HG03354 (cell line): ENCODE data around the gene VRK3.

Source experiments
- ATAC-seq: cut with Tn5 transposase; IDR thresholded peaks from one replicate; pipeline ENCODE4 v1.9.1; 2021; ENCODE audit warnings: mild to moderate bottlenecking; ENCODE audit not compliant: unreplicated experiment, poor library complexity, severe bottlenecking

VRK3 gene

GRCh38 chr19:49939721-49940481, 85.3 kb downstream of the VRK3 start:
- ATAC-seq, result no peak

GRCh38 chr19:49938662-49939061, 86.5 kb downstream of the VRK3 start:
- no peak for ATAC-seq

GRCh38 chr19:49937750-49938381, 87.3 kb downstream of the VRK3 start:
- no peak for ATAC-seq

GRCh38 chr19:49936549-49936948, 88.6 kb downstream of the VRK3 start:
- no peak for ATAC-seq

- no peak for ATAC-seq
These were observed 91.5 kb downstream of the VRK3 start for GRCh38 chr19:49933643-49934042.

GRCh38 chr19:49932731-49933131, 92.4 kb downstream of the VRK3 start:
- ATAC-seq, result no peak

- ATAC-seq, result no peak
These were observed 93.1 kb downstream of the VRK3 start for GRCh38 chr19:49932041-49932451.

GRCh38 chr19:49931293-49932040, 93.7 kb downstream of the VRK3 start:
- no peak for ATAC-seq

GRCh38 chr19:49930483-49931011, 94.6 kb downstream of the VRK3 start:
- no peak for ATAC-seq

- peak; percentile 73 for ATAC-seq
These were observed 95.3 kb downstream of the VRK3 start for GRCh38 chr19:49929611-49930482.

- ATAC-seq, result peak; percentile 53
These were observed 96.0 kb downstream of the VRK3 start, which contains the start of the genes ATF5 and NUP62 for GRCh38 chr19:49929121-49929610. ATF5 (plus strand) TSS chr19:49929205; CDS start chr19:49930851, 1,646 bp downstream. NUP62 (minus strand) TSS chr19:49929504; CDS start chr19:49909807, 19,697 bp downstream.

- ATAC-seq, result no peak
These were observed 97.5 kb downstream of the VRK3 start for GRCh38 chr19:49927526-49928264.

GRCh38 chr19:49926515-49926914, 98.7 kb downstream of the VRK3 start:
- no peak for ATAC-seq
